ENCODE measurements around the gene SSB.
A peak's percentile ranks its signal among the peaks of the same experiment; 100 is the strongest.

The SSB gene

DNA sequence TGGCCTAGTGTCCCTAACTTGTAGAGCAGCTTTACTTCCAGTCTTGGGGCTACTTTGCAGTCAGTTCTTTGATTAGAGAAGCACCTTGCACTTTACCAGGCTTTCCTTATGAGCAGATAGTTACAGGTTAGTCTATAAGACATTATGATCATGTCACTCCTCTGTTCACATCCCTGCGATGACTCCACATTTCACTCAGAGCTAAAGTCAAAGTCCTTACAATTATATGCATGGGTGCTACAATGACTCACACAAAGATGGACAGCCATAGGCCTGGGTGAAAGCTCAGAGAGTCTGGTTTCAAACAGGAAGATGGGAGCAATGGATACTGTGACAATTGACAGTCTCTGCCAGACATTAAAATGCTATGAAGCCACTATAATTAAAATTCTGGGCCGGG lies 27.1 kb upstream of the SSB start:
- Mint-ChIP-seq H3K9me3 (no peaks in the 10 kb centered on the region), H3K4me1 (peaks cover 10% of the 10 kb centered on the region), H3K27ac (no peak overlapping the region), H3K27me3 (peaks cover 20% of the 10 kb centered on the region), H3K4me3 (no peak overlapping the region), H3K36me3 (ENCODE audit: low read depth) (no peaks in the 10 kb centered on the region)
- DNase-seq (no peak), ATAC-seq (no peak)

DNA sequence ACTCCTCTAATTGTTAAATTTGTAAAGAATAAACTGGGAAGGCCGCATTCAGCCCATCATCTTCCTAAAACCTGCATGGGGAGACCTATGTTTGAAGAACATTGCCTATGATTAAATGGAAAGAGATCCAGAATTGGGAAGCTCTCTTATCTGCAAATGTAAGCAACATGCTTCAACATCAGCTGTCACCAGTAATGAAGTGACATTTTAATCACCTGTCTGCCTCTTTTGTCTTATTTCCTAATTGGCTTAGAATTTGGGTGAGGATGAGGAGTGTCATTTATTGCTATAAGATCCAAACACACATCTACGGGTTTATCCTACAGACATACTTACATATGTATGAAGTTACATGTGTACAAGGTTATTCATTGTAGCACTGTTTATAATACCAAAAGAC lies 26.0 kb upstream of the SSB start:
- Mint-ChIP-seq H3K9me3 (no peaks in the 10 kb centered on the region), H3K4me3 (no peak overlapping the region), H3K27me3 (peaks cover 13% of the 10 kb centered on the region), H3K4me1 (peaks cover 6% of the 10 kb centered on the region), H3K27ac (no peak overlapping the region), H3K36me3 (ENCODE audit: low read depth) (no peaks in the 10 kb centered on the region)
- DNase-seq (no peak), ATAC-seq (no peak)

DNA sequence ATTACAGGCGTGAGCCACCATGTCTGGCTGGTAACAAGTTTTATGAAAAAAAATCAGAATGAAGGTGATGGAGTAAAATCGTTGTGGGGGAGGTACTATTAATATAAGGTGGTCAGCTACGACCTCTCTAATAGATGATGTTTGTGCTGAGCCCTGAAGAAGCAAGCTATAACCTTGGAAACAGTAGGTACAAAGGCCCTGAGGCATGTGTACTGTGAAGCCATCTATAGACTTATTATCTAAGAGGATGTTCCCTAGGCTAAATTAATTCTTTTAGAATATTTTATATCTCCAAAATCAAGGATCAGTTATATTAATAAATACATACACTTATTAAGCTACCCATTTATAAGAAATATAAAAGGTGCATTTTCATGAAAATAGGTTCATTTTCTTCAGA lies 23.3 kb upstream of the SSB start:
- no peak for DNase-seq
- H3K27me3 Mint-ChIP-seq: peaks cover 3% of the 10 kb centered on the region
- no peaks in the 10 kb centered on the region for H3K4me1 Mint-ChIP-seq
- no peaks in the 10 kb centered on the region for H3K36me3 Mint-ChIP-seq (ENCODE audit: low read depth)
- no peaks in the 10 kb centered on the region for H3K9me3 Mint-ChIP-seq
- ATAC-seq: no peak
- no peak overlapping the region for H3K4me3 Mint-ChIP-seq
- no peak overlapping the region for H3K27ac Mint-ChIP-seq

DNA sequence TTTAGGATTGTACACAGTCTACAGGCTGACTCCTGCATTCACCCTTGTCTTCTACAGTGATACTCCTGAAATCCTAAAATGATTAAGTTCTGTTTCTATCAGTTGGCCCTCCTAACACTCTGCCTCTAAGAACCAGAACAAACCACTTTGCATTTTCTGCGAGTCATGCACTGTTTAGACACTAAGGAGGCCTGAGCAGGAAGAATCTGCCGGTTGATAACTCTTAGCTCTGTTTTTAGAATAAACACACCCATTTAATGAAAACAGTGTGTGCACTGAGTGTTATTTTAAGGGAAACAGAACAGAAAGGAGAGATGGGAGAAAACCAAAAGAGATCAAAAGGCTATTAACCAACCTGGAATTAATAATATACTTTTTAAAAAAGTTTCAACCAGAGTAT lies 22.9 kb upstream of the SSB start:
- Mint-ChIP-seq H3K4me3 (no peak overlapping the region), H3K9me3 (no peaks in the 10 kb centered on the region), H3K4me1 (no peaks in the 10 kb centered on the region), H3K36me3 (ENCODE audit: low read depth) (no peaks in the 10 kb centered on the region), H3K27ac (no peak overlapping the region), H3K27me3 (peaks cover 3% of the 10 kb centered on the region)
- DNase-seq (no peak), ATAC-seq (no peak)

DNA sequence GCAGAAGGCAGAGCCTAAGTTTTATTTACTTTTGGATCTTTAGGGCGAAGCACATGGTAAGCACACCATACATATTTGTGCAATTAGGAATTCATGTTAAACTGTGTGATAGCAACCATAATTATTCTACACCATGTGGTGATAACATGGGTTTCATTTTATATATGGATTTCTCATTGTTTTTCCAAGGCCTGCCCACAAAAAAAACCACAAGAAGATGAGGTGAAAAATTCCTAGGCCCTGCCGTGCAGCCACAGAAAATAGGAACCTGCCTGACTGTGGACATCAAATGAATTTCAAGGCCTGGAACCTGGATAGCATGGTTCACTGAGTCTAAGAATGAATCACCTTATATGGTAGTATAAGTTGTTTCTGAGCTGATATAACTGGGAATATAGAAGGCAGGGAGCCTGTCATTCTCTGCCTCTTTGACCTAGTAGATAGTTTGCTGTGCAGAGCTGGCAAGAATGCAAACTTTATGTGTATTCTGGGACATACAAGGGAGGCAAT lies 22.4 kb upstream of the SSB start:
- Mint-ChIP-seq H3K27ac (no peak overlapping the region), H3K9me3 (no peaks in the 10 kb centered on the region), H3K36me3 (ENCODE audit: low read depth) (no peaks in the 10 kb centered on the region), H3K4me1 (no peaks in the 10 kb centered on the region), H3K27me3 (peaks cover 3% of the 10 kb centered on the region), H3K4me3 (no peak overlapping the region)
- no peak for DNase-seq
- no peak for ATAC-seq

DNA sequence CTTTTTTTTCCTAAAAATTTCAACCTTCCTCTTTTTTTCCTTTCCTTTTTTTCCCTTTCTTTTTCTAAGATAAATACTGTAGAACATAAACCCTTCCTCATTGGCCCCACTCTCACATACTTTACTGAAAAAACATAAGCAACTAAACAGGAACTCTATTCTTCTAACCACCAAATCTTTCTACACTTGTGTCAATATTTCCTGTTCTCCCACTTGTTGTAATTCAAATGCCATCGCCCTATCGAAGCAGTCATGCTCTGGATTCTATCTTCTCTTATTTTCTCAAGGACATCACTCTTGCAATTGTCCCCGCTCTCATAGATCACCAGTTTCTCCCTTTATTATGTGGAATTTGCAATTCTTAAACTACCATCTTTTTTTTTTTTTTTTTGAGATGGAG lies 20.2 kb upstream of the SSB start:
- no peaks in the 10 kb centered on the region for H3K9me3 Mint-ChIP-seq
- no peaks in the 10 kb centered on the region for H3K4me1 Mint-ChIP-seq
- no peak for DNase-seq
- ATAC-seq: no peak
- H3K4me3 Mint-ChIP-seq: no peak overlapping the region
- no peaks in the 10 kb centered on the region for H3K36me3 Mint-ChIP-seq (ENCODE audit: low read depth)
- H3K27ac Mint-ChIP-seq: no peak overlapping the region
- peaks cover 4% of the 10 kb centered on the region for H3K27me3 Mint-ChIP-seq

DNA sequence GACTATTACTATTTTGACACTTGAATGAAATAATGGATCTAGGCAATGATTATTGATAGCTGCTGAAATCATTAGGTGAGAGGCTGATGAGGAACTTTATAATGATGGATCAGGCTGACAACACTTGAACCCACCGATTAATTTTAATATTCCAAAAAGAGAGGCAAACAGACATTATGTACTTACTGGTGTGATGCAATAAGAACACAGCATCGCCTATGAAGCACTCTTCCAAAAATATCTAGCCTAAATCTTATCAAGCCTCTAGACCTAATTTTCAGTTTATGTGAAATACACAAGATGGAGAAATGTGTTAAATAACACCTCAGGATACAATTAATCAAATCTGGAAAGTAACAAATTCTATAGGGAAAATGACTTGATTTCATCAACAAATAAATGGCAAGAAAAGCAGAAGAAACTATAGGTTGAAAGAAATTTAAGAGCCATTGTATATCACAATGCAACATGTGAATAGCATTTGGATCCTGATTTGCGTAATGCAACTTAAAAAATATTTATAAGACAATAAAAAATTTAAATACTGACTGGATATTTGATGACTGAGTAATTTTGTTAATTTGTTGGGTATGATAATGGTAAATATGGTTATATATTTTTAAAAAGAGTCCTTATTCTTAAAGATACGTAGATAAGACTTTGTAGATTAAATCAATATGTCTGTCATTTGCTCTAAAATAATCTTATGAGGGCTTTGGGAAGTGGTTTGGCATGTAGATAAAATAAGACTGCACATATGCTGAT lies 17.2 kb upstream of the SSB start:
- Mint-ChIP-seq H3K27me3 (peaks cover 4% of the 10 kb centered on the region), H3K36me3 (ENCODE audit: low read depth) (no peaks in the 10 kb centered on the region), H3K4me1 (no peaks in the 10 kb centered on the region), H3K9me3 (no peaks in the 10 kb centered on the region), H3K27ac (no peak overlapping the region), H3K4me3 (no peak overlapping the region)
- DNase-seq (no peak), ATAC-seq (no peak)

DNA sequence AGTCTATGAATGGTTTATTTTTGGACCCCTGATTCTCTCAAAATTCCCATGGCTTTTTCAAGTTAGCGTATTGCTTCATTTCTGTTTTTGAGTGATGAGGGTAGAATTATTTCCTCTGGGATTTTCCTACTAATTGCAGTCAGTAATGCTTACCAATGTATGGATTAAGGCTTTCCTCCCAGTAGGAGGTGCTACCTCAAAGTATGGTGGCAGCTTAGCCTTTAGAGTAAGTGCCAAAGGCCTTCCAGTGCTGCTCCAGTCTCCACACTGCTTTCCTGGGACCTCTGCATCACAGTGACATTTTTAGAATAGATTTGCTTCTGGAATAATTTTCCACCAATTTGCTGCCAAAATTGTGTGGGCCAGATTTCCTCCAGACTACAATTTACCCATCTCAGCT lies 16.2 kb upstream of the SSB start:
- H3K4me1 Mint-ChIP-seq: no peaks in the 10 kb centered on the region
- no peak overlapping the region for H3K27ac Mint-ChIP-seq
- H3K9me3 Mint-ChIP-seq: no peaks in the 10 kb centered on the region
- DNase-seq (no peak), ATAC-seq (no peak)
- peaks cover 4% of the 10 kb centered on the region for H3K27me3 Mint-ChIP-seq
- no peak overlapping the region for H3K4me3 Mint-ChIP-seq
- no peaks in the 10 kb centered on the region for H3K36me3 Mint-ChIP-seq (ENCODE audit: low read depth)

DNA sequence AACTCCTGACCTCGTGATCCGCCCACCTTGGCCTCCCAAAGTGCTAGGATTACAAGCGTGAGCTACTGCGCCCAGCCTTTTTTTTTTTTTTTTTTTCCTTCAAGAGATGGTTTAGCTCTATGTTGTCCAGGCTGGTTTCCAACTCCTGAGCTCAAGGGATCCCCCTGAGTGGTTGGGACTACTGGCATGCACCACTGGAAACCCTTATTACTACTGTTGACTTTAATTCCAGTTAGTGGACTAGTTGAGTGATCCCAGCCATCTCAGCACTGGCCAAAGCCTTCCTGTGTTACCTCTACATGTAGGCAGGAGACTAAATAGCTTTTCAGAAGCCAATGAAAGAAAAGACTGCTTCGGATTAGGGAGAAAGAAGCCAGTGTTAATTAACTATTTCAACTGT lies 8.1 kb upstream of the SSB start:
- no peak for ATAC-seq
- DNase-seq: no peak
- H3K36me3 Mint-ChIP-seq (ENCODE audit: low read depth): no peaks in the 10 kb centered on the region
- H3K27me3 Mint-ChIP-seq: peaks cover 21% of the 10 kb centered on the region
- no peak overlapping the region for H3K27ac Mint-ChIP-seq
- no peaks in the 10 kb centered on the region for H3K9me3 Mint-ChIP-seq
- H3K4me1 Mint-ChIP-seq: peaks cover 5% of the 10 kb centered on the region
- H3K4me3 Mint-ChIP-seq: no peak overlapping the region

DNA sequence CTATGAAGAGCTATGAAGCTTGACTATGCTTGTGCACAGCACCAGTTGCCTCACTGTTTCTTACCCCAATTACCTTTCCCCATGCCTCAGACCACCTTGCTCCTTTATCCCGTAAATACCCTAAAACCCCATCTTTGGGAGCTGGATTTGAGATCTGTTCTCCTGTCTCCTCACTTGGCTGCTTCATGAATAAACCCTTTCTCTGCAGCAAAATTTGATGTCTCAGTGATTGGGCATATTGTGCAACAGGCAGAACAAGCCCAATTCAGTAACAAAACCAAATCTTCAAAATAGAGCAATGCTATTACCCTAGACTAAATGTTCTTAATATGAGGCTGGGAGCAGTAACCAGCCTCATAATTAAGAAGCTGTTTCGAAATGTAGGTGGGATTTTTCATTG lies 3.5 kb upstream of the SSB start:
- H3K27ac Mint-ChIP-seq: no peak overlapping the region
- H3K4me1 Mint-ChIP-seq: peaks cover 15% of the 10 kb centered on the region
- DNase-seq (no peak), ATAC-seq (no peak)
- no peak overlapping the region for H3K4me3 Mint-ChIP-seq
- peaks cover 2% of the 10 kb centered on the region for H3K27me3 Mint-ChIP-seq
- no peaks in the 10 kb centered on the region for H3K9me3 Mint-ChIP-seq
- no peaks in the 10 kb centered on the region for H3K36me3 Mint-ChIP-seq (ENCODE audit: low read depth)

DNA sequence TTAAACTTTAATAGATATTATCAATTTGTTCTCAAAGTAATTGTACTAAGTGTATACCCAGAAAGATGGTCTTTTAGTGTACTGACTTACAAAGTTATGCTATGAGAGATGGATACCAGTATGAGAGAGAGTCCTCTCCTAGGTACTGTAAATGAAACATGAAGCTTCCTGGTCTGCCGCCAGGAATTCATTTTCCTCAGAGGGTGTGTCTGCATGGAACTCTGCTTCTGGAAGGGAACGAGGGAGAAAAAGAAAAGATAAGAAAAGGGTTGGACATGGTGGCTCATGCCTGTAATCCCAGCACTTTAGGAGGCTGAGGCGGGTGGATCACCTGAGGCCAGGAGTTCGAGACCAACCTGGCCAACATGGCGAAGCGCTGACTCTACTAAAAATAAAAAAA lies 2.2 kb upstream of the SSB start:
- Mint-ChIP-seq H3K36me3 (ENCODE audit: low read depth) (peaks cover 3% of the 10 kb centered on the region), H3K9me3 (no peaks in the 10 kb centered on the region), H3K27ac (no peak overlapping the region), H3K4me3 (no peak overlapping the region), H3K27me3 (peaks cover 2% of the 10 kb centered on the region), H3K4me1 (peaks cover 22% of the 10 kb centered on the region)
- no peak for DNase-seq
- ATAC-seq: no peak

DNA sequence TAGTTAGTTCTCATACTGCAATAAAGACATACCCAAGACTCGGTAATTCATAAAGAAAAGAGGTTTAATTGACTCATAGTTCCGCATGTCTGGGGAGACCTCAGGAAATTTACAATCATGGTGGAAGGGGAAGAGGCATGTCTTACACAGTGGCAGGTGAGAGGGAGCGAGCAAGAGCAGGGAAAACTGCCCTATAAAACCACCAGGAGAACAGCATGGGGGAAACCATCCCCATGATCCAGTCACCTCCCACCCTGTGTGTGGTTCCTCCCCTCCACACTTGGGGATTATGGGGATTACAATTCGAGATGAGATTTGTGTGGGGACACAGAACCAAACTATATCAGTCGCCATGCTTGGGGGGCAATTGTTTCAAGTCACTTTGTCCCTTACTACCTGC lies 1.1 kb upstream of the SSB start:
- no peak overlapping the region for H3K4me3 Mint-ChIP-seq

DNA sequence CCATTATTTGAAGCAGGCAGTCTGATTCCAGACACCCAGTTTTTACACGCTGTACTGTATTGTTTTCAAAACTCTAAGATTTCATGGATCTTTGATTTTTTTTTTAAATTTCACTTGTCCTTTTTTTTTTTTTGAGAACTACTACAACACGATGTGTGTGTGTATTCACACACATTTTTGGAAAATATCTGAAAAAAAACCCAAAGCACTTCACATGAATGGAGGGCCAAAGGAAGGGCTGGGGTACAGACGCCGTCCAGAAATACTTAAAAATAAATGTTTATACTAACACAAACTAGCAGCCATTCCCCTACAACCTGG lies 314 bp upstream of the SSB start:
- DNase-seq (no peak), ATAC-seq (no peak)
- peak overlapping the region; percentile 92 for H3K4me3 Mint-ChIP-seq
- peaks cover 2% of the 10 kb centered on the region for H3K27me3 Mint-ChIP-seq
- peaks cover 34% of the 10 kb centered on the region for H3K4me1 Mint-ChIP-seq
- peaks cover 7% of the 10 kb centered on the region for H3K36me3 Mint-ChIP-seq (ENCODE audit: low read depth)
- H3K27ac Mint-ChIP-seq: peak overlapping the region; percentile 77
- H3K9me3 Mint-ChIP-seq: no peaks in the 10 kb centered on the region

More for the DNA sequence above, 1.1 kb upstream of the SSB start:
- H3K27ac Mint-ChIP-seq: no peak overlapping the region
- no peak for DNase-seq
- peaks cover 31% of the 10 kb centered on the region for H3K4me1 Mint-ChIP-seq
- ATAC-seq: no peak
- H3K36me3 Mint-ChIP-seq (ENCODE audit: low read depth): peaks cover 6% of the 10 kb centered on the region
- H3K9me3 Mint-ChIP-seq: no peaks in the 10 kb centered on the region
- H3K27me3 Mint-ChIP-seq: peaks cover 2% of the 10 kb centered on the region

DNA sequence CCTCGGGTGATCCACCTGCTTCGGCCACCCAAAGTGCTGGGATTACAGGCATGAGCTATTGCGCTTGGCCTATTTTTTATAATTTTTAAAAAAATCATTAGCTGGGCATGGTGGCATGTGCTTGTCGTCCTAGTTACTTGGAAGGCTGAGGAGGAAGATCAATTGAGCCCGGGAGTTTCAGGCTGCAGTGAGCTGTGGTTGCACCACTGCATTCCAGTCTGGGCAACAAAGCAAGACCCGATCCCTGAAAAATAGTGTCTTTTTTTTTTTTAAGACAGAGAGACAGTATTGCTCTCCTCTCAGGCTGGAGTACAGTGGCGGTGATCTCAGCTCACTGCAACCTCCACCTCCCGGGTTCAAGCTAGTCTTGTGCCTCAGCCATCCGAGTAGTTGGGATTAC lies 4.8 kb downstream of the SSB start:
- no peaks in the 10 kb centered on the region for H3K9me3 Mint-ChIP-seq
- H3K4me1 Mint-ChIP-seq: peaks cover 33% of the 10 kb centered on the region
- DNase-seq (no peak), ATAC-seq (no peak)
- H3K36me3 Mint-ChIP-seq (ENCODE audit: low read depth): peaks cover 33% of the 10 kb centered on the region
- H3K4me3 Mint-ChIP-seq: no peak overlapping the region
- no peak overlapping the region for H3K27ac Mint-ChIP-seq
- H3K27me3 Mint-ChIP-seq: no peaks in the 10 kb centered on the region

DNA sequence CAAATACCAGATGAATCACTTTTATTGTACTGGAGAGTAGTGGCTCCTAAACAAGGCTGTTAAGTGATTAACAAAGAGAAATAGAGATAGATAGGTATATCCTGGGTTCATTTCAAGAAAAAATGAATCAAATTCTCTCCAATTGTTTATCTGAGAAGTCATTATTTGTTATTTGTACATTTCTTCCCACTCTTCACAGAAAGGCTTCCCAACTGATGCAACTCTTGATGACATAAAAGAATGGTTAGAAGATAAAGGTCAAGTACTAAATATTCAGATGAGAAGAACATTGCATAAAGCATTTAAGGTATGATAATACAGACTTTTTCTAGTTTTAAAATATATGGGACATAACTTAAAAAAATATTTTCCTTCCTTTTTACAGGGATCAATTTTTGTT lies 7.9 kb downstream of the SSB start:
- ATAC-seq: no peak
- DNase-seq: no peak
- H3K4me3 Mint-ChIP-seq: no peak overlapping the region
- no peaks in the 10 kb centered on the region for H3K27me3 Mint-ChIP-seq
- peaks cover 16% of the 10 kb centered on the region for H3K4me1 Mint-ChIP-seq
- H3K9me3 Mint-ChIP-seq: no peaks in the 10 kb centered on the region
- H3K27ac Mint-ChIP-seq: peak overlapping the region; percentile 63
- H3K36me3 Mint-ChIP-seq (ENCODE audit: low read depth): peaks cover 48% of the 10 kb centered on the region

DNA sequence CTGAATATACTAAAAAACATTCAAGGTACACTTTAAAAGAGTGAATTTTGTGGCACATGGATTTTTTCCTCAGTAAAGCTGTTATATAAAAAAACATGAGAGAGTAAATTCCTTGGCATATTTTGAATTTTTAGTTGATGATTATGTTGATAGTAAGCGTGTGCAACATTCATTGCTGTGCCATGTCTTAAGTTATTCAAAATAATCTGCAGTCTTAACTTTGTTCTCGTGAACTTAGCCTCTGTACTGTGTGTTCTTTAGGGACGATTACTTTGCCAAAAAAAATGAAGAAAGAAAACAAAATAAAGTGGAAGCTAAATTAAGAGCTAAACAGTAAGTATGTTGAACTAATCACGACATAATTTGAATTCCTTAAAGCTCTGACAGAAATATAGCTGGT lies 9.6 kb downstream of the SSB start:
- Mint-ChIP-seq H3K4me1 (peaks cover 4% of the 10 kb centered on the region), H3K27ac (no peak overlapping the region), H3K27me3 (no peaks in the 10 kb centered on the region), H3K9me3 (no peaks in the 10 kb centered on the region), H3K4me3 (no peak overlapping the region), H3K36me3 (ENCODE audit: low read depth) (peaks cover 48% of the 10 kb centered on the region)
- ATAC-seq (no peak), DNase-seq (no peak)

Measured in activated naive CD8-positive, alpha-beta T cell treated with anti-CD3 and anti-CD28 coated beads, Interleukin-2, amount 50 U/mL, for 24 hours (primary cell).